Tibial artery (tissue), 4 donors: Measurements from ENCODE around the gene B3GNT7.
"Not testable (repeated sequence)": the region's sequence is repeated elsewhere in the genome, so short reads cannot be mapped to it uniquely, and the experiment has no call there.

Experiments
- DNase-seq, 2 donors: peaks; one replicate each; pipeline ENCODE4 v3.0.0-alpha.2; 2019
- H3K27ac ChIP-seq, 2 donors: fragments of 200-600 bp; sonication (generic) in 1 of 2; 1 replicate in 1 of 2; 2 replicates in 1 of 2; pipeline ENCODE4 v1.5.1; 2018 to 2019; ENCODE audit warnings: mild to moderate bottlenecking in 1 of 2
- H3K27me3 ChIP-seq, 2 donors: fragments of 200-600 bp; sonication (generic) in 1 of 2; one replicate each; pipeline versions ENCODE4 v1.5.1 to v1.6.0; 2016 to 2019
- H3K36me3 ChIP-seq, 3 donors: fragments of 200-600 bp; sonication (generic) in 2 of 3; one replicate each; pipeline ENCODE4 v1.5.1; 2016 to 2019; ENCODE audit warnings: mild to moderate bottlenecking in 2 of 3
- H3K4me1 ChIP-seq, 4 donors: fragments of 200-600 bp; sonication (generic) in 2 of 4; 1 replicate in 3 of 4; 2 replicates in 1 of 4; pipeline ENCODE4 v1.5.1; 2016 to 2019
- H3K4me3 ChIP-seq, 2 donors: fragments of 200-600 bp; sonication (generic) in 1 of 2; 1 replicate in 1 of 2; 2 replicates in 1 of 2; pipeline ENCODE4 v1.5.1; 2018 to 2019; ENCODE audit warnings: mild to moderate bottlenecking in 2 of 2
- H3K9me3 ChIP-seq, 3 donors: fragments of 200-600 bp; sonication (generic) in 1 of 3; one replicate each; pipeline ENCODE4 v1.5.1; 2016 to 2019
- CTCF ChIP-seq, 2 experiments: fragments of 200-600 bp in 1 of 2; fragments of 450-650 bp in 1 of 2; IDR thresholded peaks; one replicate each; pipeline ENCODE4 v1.5.1; 2017 to 2019; ENCODE audit warnings: antibody characterized with exemption in 2 of 2, mild to moderate bottlenecking in 1 of 2, moderate library complexity in 1 of 2
- intact Hi-C: fragments of 100-400 bp; cut with DNase I; formaldehyde crosslinking; loops from one replicate; pipeline ENCODE4 v1.15.0; 2023; ENCODE audit warnings: low total_unique reads

B3GNT7 gene

GRCh38 chr2:231373184-231373583 is 22.3 kb upstream of the B3GNT7 start:
- TF ChIP-seq CTCF (IDR thresholded peaks at IDR 0.05), result no peak
- Histone ChIP-seq H3K9me3 (no peaks in the 10 kb centered on the region), H3K4me1 (no peaks in the 10 kb centered on the region), H3K27me3 (no peaks in the 10 kb centered on the region), H3K4me3 (no peak overlapping the region), H3K36me3 (peaks cover 0 to 24% (median 0%) of the 10 kb centered on the region in 3 donors), H3K27ac (no peak overlapping the region)
- DNase-seq, result no peak
- intact Hi-C loops, result no loop called here

GRCh38 chr2:231373786-231374349 is 21.6 kb upstream of the B3GNT7 start:
- DNase-seq, result no peak
- no peaks in the 10 kb centered on the region for H3K4me1 ChIP-seq
- no peak overlapping the region for H3K27ac ChIP-seq
- intact Hi-C loops, result no loop called here
- H3K4me3 ChIP-seq, result no peak overlapping the region
- TF ChIP-seq CTCF (IDR thresholded peaks at IDR 0.05), result no peak
- H3K27me3 ChIP-seq, result no peaks in the 10 kb centered on the region
- H3K36me3 ChIP-seq, result peaks cover 0 to 24% (median 0%) of the 10 kb centered on the region in 3 donors
- no peaks in the 10 kb centered on the region for H3K9me3 ChIP-seq

- no peak for TF ChIP-seq CTCF (IDR thresholded peaks at IDR 0.05)
- Histone ChIP-seq H3K27ac (no peak overlapping the region), H3K27me3 (no peaks in the 10 kb centered on the region), H3K9me3 (no peaks in the 10 kb centered on the region), H3K4me1 (no peaks in the 10 kb centered on the region), H3K36me3 (peaks cover 0 to 24% (median 0%) of the 10 kb centered on the region in 3 donors), H3K4me3 (no peak overlapping the region)
- intact Hi-C loops, result no loop called here
- DNase-seq, result no peak
Measured at GRCh38 chr2:231374771-231375170, 20.7 kb upstream of the B3GNT7 start.

GRCh38 chr2:231375994-231376615 is 19.4 kb upstream of the B3GNT7 start:
- H3K9me3 ChIP-seq, H3K4me3 ChIP-seq, intact Hi-C loops, H3K27me3 ChIP-seq, H3K27ac ChIP-seq, DNase-seq, H3K4me1 ChIP-seq: not testable (repeated sequence)
- peaks cover 0 to 13% (median 0%) of the 10 kb centered on the region in 3 donors for H3K36me3 ChIP-seq

- no peaks in the 10 kb centered on the region for H3K27me3 ChIP-seq
- H3K36me3 ChIP-seq, result peaks cover 0 to 5% (median 0%) of the 10 kb centered on the region in 3 donors
- no peaks in the 10 kb centered on the region for H3K4me1 ChIP-seq
- H3K9me3 ChIP-seq, result no peaks in the 10 kb centered on the region
- no peak overlapping the region for H3K4me3 ChIP-seq
- TF ChIP-seq CTCF (IDR thresholded peaks at IDR 0.05), result no peak
- intact Hi-C loops, result no loop called here
- no peak for DNase-seq
- H3K27ac ChIP-seq, result no peak overlapping the region
Measured at GRCh38 chr2:231376857-231377256, 18.7 kb upstream of the B3GNT7 start.

GRCh38 chr2:231378026-231378722 is 17.3 kb upstream of the B3GNT7 start:
- Histone ChIP-seq H3K27ac (no peak overlapping the region), H3K9me3 (no peaks in the 10 kb centered on the region), H3K4me1 (no peaks in the 10 kb centered on the region), H3K27me3 (no peaks in the 10 kb centered on the region), H3K36me3 (no peaks in the 10 kb centered on the region), H3K4me3 (no peak overlapping the region)
- no peak for DNase-seq
- no peak for TF ChIP-seq CTCF (IDR thresholded peaks at IDR 0.05)
- intact Hi-C loops, result no loop called here
